Hepatocyte (in vitro differentiated cells): ENCODE data around the gene ZNG1A.
"Not testable (repeated sequence)": the region's sequence is repeated elsewhere in the genome, so short reads cannot be mapped to it uniquely, and the experiment has no call there.

Experiments used
- CTCF ChIP-seq: fragments of 200-600 bp; sonication (generic); IDR thresholded peaks from 2 replicates; pipeline ENCODE4 v1.5.1; 2016; ENCODE audit warnings: antibody characterized with exemption, mild to moderate bottlenecking; ENCODE audit not compliant: poor library complexity
- EZH2phosphoT487 ChIP-seq: fragments of 200-600 bp; sonication (generic); IDR thresholded peaks from one replicate; pipeline ENCODE4 v1.6.1; 2018; ENCODE audit warnings: antibody characterized with exemption, mild to moderate bottlenecking, low read depth, moderate library complexity; ENCODE audit not compliant: unreplicated experiment, severe bottlenecking

GRCh38 chr9:87105-87504 is 91.8 kb downstream of the ZNG1A start:
- not testable (repeated sequence) for TF ChIP-seq CTCF, EZH2phosphoT487
